ENCODE measurements around the gene EVI5.
"Not testable (repeated sequence)": the region's sequence is repeated elsewhere in the genome, so short reads cannot be mapped to it uniquely, and the experiment has no call there.

The EVI5 gene

GRCh38 chr1:92709738-92710137, 75.2 kb downstream of the EVI5 start:
- peak; percentile 25 for DNase-seq (ENCODE audit: low read depth)
- H3K4me3 ChIP-seq (ENCODE audit: low read depth, low read length) = no peak overlapping the region

- H3K4me3 ChIP-seq (ENCODE audit: low read depth, low read length) = no peak overlapping the region
- no peak for DNase-seq (ENCODE audit: low read depth)
Measured at GRCh38 chr1:92708368-92708950, 76.4 kb downstream of the EVI5 start.

DNA sequence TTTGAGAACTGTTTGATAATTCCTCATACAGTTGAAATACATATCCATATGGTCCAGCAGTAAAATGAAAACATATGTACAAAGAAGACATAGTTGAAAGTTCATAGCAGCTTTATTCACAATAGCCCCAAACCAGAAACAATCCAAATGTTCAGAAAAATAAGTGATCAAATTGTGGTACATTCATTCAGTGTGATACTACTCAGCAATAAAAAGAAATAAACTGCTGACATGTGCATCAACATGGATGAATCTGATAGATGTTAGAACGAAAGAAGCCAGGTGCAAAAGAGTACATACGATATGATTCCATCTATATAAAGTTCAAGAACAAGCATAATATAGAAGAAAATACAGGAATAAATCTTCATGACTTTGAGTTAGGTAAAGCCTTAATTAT, 77.2 kb downstream of the EVI5 start:
- no peak overlapping the region for H3K4me3 ChIP-seq (ENCODE audit: low read depth, low read length)
- no peak for DNase-seq (ENCODE audit: low read depth)

- DNase-seq (ENCODE audit: low read depth) = no peak
- H3K4me3 ChIP-seq (ENCODE audit: low read depth, low read length) = no peak overlapping the region
Measured at GRCh38 chr1:92707292-92707691, 77.6 kb downstream of the EVI5 start.

GRCh38 chr1:92705446-92705845, 79.5 kb downstream of the EVI5 start:
- no peak overlapping the region for H3K4me3 ChIP-seq (ENCODE audit: low read depth, low read length)
- no peak for DNase-seq (ENCODE audit: low read depth)

DNA sequence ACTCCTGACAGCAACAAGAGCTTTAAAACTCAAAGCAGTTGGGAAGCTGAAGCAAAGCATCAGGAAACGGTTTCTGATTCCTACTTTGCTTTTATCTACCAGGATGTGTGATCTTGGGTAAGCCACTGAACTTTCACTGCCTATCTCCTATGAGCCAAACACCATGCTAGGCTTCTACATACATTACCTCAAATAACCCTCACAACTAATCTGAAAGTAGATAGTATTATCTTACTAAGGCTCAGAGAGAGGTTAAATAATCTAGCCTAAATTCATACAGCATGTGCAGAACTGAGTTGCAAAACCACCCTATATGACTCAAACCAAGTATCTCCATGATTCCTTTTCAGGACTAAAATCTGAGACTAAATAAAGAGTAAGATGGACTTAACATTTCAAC, 83.8 kb downstream of the EVI5 start:
- no peak overlapping the region for H3K4me3 ChIP-seq (ENCODE audit: low read depth, low read length)

DNA sequence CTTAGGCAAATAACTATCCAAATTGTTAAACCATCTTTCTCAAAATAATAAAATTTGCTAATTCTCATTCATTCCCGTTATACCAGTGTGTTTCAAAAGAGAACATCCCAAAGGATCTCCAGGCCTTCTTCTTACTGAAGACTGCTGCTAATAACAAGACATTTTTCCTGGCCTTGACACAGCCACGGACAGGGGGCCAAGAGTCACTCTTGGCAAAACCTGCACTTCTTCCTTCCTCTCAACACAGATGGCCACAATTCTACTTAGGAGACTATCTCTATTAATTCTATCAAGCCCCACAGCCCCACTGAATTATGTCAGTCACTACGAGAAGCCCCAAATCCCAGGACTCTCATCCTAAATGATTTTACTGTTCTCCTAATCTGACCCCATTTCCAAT, 86.0 kb downstream of the EVI5 start:
- H3K4me3 ChIP-seq (ENCODE audit: low read depth, low read length) = no peak overlapping the region
- DNase-seq (ENCODE audit: low read depth) = no peak

More for the DNA sequence above, 83.8 kb downstream of the EVI5 start:
- peak; percentile 12 for DNase-seq (ENCODE audit: low read depth)

- no peak for DNase-seq (ENCODE audit: low read depth)
- no peak overlapping the region for H3K4me3 ChIP-seq (ENCODE audit: low read depth, low read length)
Measured at GRCh38 chr1:92695104-92695503, 89.8 kb downstream of the EVI5 start.

DNA sequence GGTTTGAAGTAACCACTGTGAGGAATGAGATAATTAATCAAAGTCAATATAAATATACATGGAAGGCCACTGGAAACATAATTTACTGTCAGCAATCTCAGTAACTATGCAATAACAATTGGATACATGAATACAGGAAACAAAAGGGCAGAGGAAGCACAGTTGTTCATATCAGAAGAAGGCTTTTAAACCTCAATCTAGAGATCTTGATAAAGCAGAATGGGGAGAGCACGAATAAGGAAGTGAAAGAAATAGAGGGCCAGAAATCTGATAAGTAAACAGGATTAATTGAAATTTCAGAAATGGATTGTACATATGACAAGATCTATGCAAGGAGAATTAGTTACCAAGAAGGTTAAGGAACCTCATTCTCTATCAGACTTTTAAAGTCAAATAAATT, 93.0 kb downstream of the EVI5 start:
- no peak overlapping the region for H3K4me3 ChIP-seq (ENCODE audit: low read depth, low read length)
- no peak for DNase-seq (ENCODE audit: low read depth)

GRCh38 chr1:92690212-92690906, 94.5 kb downstream of the EVI5 start:
- H3K4me3 ChIP-seq (ENCODE audit: low read depth, low read length) = no peak overlapping the region
- no peak for DNase-seq (ENCODE audit: low read depth)

GRCh38 chr1:92679980-92680379, 104.9 kb downstream of the EVI5 start:
- no peak for DNase-seq (ENCODE audit: low read depth)
- no peak overlapping the region for H3K4me3 ChIP-seq (ENCODE audit: low read depth, low read length)

DNA sequence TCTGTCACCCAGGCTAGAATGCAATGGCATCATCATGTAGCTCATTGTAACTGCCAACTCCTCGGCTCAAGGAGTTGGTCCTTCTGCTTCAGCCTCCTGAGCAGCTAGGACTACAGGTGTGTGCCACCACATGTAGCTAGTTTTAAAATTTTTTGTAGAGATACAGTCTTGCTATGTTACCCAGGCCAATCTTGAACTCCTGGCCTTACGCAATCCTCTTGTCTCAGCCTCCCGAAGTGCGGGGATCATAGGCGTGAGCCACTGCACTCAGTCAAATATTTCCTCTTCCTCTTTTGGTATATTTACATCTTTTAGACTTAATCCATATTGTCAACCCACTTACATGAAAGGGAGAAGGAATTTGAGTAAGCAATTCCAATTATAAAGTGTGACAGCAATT, 121.1 kb downstream of the EVI5 start:
- no peak overlapping the region for H3K4me3 ChIP-seq (ENCODE audit: low read depth, low read length)
- no peak for DNase-seq (ENCODE audit: low read depth)

GRCh38 chr1:92662048-92662447, 122.9 kb downstream of the EVI5 start:
- no peak for DNase-seq (ENCODE audit: low read depth)
- no peak overlapping the region for H3K4me3 ChIP-seq (ENCODE audit: low read depth, low read length)

DNA sequence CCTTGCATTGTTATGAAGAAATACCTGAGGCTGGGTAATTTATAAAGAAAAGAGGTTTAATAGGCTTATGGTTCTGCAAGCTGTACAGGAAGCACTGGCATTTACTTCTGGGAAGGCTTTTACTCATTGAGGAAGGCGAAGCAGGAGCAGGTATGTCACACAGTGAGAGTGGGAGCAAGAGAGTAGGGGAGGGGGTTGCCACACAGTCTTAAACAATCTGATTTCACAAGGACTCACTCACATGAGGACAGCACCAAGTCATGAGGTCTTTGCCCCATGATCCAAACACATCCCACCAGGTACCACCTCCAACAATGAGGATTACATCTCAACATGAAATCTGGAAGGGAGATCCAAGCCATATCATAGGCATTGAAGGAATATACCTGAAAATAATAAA, 127.2 kb downstream of the EVI5 start:
- no peak for DNase-seq (ENCODE audit: low read depth)
- no peak overlapping the region for H3K4me3 ChIP-seq (ENCODE audit: low read depth, low read length)

DNA sequence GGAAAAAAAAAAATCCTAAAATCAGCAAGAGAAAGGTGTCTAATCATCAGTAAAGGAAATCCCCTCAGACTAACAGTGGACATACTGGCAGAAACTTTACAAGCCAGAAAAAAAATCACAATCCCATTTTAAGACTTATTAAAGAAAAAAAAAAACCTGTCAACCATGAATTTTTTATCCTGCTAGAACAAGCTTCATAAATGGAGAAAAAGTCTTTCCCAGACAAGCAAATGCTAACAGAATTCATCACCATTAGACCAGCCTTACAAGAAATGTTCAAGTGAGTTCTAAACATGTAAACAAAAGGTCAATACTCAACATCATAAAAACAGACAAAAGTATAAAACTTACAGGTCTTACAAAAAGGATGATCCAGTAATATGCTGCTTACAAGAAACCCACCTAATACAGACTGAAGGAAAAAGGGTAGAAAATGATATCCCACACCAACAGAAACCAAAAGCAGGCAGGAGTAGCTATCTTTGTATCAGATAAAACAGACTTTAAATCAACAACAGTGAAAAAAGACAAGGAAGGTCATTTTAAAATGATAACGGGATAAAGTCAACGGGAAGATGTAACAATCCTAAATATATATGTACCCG, 129.6 kb downstream of the EVI5 start:
- H3K4me3 ChIP-seq (ENCODE audit: low read depth, low read length) = no peak overlapping the region
- no peak for DNase-seq (ENCODE audit: low read depth)

DNA sequence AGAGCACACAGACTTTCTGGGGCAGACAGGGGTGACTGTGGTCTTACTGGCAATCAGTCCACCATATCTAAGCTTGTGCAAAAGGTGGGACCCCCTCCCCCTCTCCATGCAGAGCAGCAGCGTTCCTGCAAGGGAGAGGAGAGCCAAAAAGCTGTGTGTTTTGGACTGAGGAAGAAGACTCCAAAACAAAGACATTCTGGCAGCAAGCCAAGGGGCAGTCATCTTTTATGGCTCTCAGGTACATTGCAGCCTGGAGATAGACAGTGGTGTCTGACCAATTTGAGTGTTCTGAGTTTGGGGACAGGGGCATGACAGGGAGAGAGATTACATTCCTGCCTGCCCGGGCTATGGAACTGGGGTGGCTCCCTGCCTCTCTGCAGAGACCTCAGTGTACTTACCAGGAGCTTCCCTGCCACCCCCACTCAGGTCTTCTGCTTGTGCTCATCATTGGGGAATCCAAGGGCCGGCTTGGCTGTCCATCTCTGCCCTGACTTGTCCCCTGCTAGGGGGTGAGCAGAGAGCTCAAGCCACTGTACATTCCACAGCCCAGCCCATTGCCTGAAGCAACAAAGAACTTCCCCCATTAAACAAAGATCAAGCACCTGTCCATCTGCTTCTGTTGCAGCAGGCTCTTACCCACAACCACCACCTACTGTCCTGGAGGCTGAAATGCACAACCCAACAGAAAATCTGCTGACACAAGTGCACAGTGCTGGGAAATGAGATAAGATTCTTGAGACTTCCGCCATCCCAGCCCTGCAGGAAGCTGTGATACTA, 131.1 kb downstream of the EVI5 start:
- no peak for DNase-seq (ENCODE audit: low read depth)

DNA sequence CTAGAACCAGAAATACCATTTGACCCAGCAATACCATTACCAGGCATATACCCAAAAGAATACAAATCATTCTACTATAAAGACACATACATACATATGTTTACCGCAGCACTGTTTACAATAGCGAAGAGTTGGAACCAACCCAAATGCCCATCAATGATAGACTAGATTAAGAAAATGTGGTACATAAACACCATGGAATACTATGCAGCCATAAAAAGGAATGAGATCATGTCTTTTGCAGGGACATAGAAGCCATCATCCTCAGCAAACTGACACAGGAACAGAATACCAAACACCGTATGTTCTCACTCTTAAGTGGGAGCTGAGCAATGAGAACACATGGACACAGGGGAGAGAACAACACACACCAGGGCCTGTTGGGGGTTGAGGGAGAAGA, 144.2 kb downstream of the EVI5 start:
- not testable (repeated sequence) for H3K4me3 ChIP-seq (ENCODE audit: low read depth, low read length); DNase-seq (ENCODE audit: low read depth)

More for the DNA sequence above, 131.1 kb downstream of the EVI5 start:
- no peak overlapping the region for H3K4me3 ChIP-seq (ENCODE audit: low read depth, low read length)

- H3K4me3 ChIP-seq (ENCODE audit: low read depth, low read length) = no peak overlapping the region
- DNase-seq (ENCODE audit: low read depth) = no peak
Measured at GRCh38 chr1:92638498-92638897, 146.4 kb downstream of the EVI5 start.

GRCh38 chr1:92635203-92635602, 149.7 kb downstream of the EVI5 start:
- not testable (repeated sequence) for DNase-seq (ENCODE audit: low read depth); H3K4me3 ChIP-seq (ENCODE audit: low read depth, low read length)

DNA sequence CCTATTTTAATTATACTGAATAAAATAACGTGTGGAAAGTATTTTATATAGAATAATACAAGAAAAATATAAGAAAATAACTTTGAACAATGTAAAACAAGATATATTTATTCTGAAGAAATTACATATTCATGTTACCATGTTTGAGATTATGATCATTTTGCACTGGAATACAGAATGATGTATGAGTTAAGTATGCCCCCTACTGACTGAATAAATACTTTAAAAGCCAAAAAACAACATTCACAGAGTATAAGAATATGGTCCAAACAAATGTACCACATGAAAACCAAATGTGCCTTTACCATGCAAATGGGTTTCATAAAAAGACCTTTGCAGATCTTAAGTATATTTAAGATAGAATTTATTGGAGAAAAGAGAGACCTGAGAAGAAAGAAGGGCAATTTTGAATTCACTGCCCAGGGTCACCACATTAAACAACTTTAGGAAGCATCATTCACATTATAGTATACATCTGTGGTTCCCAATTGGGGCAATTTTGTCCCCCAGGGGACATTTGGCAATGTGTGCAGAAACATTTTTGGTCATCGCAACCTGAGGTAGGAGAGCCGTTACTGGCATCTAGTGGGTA, 161.6 kb downstream of the EVI5 start:
- H3K4me3 ChIP-seq (ENCODE audit: low read depth, low read length) = no peak overlapping the region
- no peak for DNase-seq (ENCODE audit: low read depth)
